Measurements from ENCODE around the gene GBP3. TPM values are rescaled to one million over a fixed set of nuclear protein-coding genes. Genes with fewer than 3 reads are reported as not detected.

The GBP3 gene
- total and polyA plus RNA-seq, 2 of the 8 experiments (the other 6 are each of a cell fraction or from before 2014, with no cell fraction given): not detected

- POLR2A ChIA-PET (ENCODE audit: partially characterized antibody): no interaction called here
- H3K36me3 ChIP-seq (ENCODE audit: control insufficient read depth in 2 of 4, insufficient read depth in 4 of 4, low read length in 3 of 4): no peaks in the 10 kb centered on the region
These were observed 17.6 kb upstream of the GBP3 start for GRCh38 chr1:89040315-89040626.

More at GRCh38 chr1:89040315-89040626, 17.6 kb upstream of the GBP3 start:
- H2BK20ac ChIP-seq (ENCODE audit: low read length): no peak overlapping the region
- no peak overlapping the region for H2BK12ac ChIP-seq (ENCODE audit: low read depth, low read length)
- no peak overlapping the region for H2BK5ac ChIP-seq (ENCODE audit: low read depth, low read length)
- H3K4me1 ChIP-seq (replicated peaks in 1 of 4; ENCODE audit: control insufficient read depth in 3 of 4, insufficient read depth in 4 of 4, low read length in 3 of 4): no peaks in the 10 kb centered on the region
- no peak overlapping the region for H4K91ac ChIP-seq (replicated peaks; ENCODE audit: insufficient read length, low read length)
- no peaks in the 10 kb centered on the region for H3K79me2 ChIP-seq (ENCODE audit: control insufficient read depth in 1 of 2, insufficient read depth in 2 of 2, low read length in 2 of 2)
- H3K14ac ChIP-seq (ENCODE audit: insufficient read length): no peak overlapping the region
- no peak overlapping the region for H4K8ac ChIP-seq (ENCODE audit: extremely low read depth, insufficient read depth, low read length)
- H4K5ac ChIP-seq (ENCODE audit: insufficient read length, low read depth, low read length): no peak overlapping the region
- no peak overlapping the region for H3K4ac ChIP-seq (replicated peaks; ENCODE audit: insufficient read length, low read depth, low read length)
- no peak overlapping the region for H3K18ac ChIP-seq (ENCODE audit: extremely low read depth, low read length)
- H3K4me2 ChIP-seq (ENCODE audit: insufficient read depth in 1 of 2, low read depth in 2 of 2, low read length in 2 of 2): no peak overlapping the region
- no peak for FAIRE-seq
- DNase-seq (ENCODE audit: low read depth in 1 of 2, low spot score in 2 of 2): no peak
- no peak overlapping the region for H2AFZ ChIP-seq (ENCODE audit: low read length)
- no peak overlapping the region for H2BK15ac ChIP-seq (ENCODE audit: low read length)
- no peak overlapping the region for H2BK120ac ChIP-seq (replicated peaks; ENCODE audit: low read depth, low read length)
- CTCF ChIA-PET (ENCODE audit: partially characterized antibody): no interaction called here
- no peaks in the 10 kb centered on the region for H3K27me3 ChIP-seq (replicated peaks in 1 of 4; ENCODE audit: control insufficient read depth in 3 of 4, extremely low read depth in 1 of 4, insufficient read depth in 3 of 4, low read length in 3 of 4)
- H3K23ac ChIP-seq (ENCODE audit: insufficient read length): no peak overlapping the region
- no peak overlapping the region for H3K27ac ChIP-seq (ENCODE audit: low read depth, low read length)
- no peaks in the 10 kb centered on the region for H4K20me1 ChIP-seq (replicated peaks in 1 of 2; ENCODE audit: control insufficient read depth in 1 of 2, insufficient read depth in 2 of 2, low read length in 2 of 2)
- no peak overlapping the region for H3K56ac ChIP-seq (replicated peaks; ENCODE audit: insufficient read length, low read depth, low read length)
- H2AK5ac ChIP-seq (ENCODE audit: low read depth, low read length): no peak overlapping the region
- no peak overlapping the region for H3K4me3 ChIP-seq (ENCODE audit: extremely low read depth in 1 of 4, insufficient read depth in 2 of 4, low read depth in 3 of 4, low read length in 4 of 4)
- TF ChIP-seq ZNF274 (IDR thresholded peaks at IDR 0.05; ENCODE audit: borderline replicate concordance, extremely low read depth, low read length) (no peak), KDM1A (IDR thresholded peaks at IDR 0.05; ENCODE audit: borderline replicate concordance, low read length) (no peak), JUND (IDR thresholded peaks at IDR 0.05; ENCODE audit: low read length) (no peak), CEBPB (IDR thresholded peaks at IDR 0.05; ENCODE audit: low read depth, low read length) (no peak), MAFK (IDR thresholded peaks at IDR 0.05; ENCODE audit: low read depth, low read length) (no peak), CREB1 (IDR thresholded peaks at IDR 0.05) (no peak), EZH2 (IDR thresholded peaks at IDR 0.05; ENCODE audit: low read depth, low read length, severe bottlenecking) (no peak), SAP30 (IDR thresholded peaks at IDR 0.05; ENCODE audit: insufficient read depth, insufficient replicate concordance, low read length) (no peak), HDAC2 (IDR thresholded peaks at IDR 0.05; ENCODE audit: borderline replicate concordance in 1 of 2, low read depth in 2 of 2, low read length in 2 of 2) (no peak), CBX5 (IDR thresholded peaks at IDR 0.05; ENCODE audit: low read depth, low read length) (no peak), CHD1 (IDR thresholded peaks at IDR 0.05; ENCODE audit: low read depth, low read length) (no peak), SUZ12 (IDR thresholded peaks at IDR 0.05; ENCODE audit: low read length) (no peak), EGR1 (IDR thresholded peaks at IDR 0.05; ENCODE audit: borderline replicate concordance, low read depth, low read length) (no peak)
- TF ChIP-seq, protein P1, sequence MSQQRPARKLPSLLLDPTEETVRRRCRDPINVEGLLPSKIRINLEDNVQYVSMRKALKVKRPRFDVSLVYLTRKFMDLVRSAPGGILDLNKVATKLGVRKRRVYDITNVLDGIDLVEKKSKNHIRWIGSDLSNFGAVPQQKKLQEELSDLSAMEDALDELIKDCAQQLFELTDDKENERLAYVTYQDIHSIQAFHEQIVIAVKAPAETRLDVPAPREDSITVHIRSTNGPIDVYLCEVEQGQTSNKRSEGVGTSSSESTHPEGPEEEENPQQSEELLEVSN (IDR thresholded peaks at IDR 0.05): no peak
- TF ChIP-seq, protein P2, sequence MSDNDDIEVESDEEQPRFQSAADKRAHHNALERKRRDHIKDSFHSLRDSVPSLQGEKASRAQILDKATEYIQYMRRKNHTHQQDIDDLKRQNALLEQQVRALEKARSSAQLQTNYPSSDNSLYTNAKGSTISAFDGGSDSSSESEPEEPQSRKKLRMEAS (IDR thresholded peaks at IDR 0.05): no peak
- H3K9me3 ChIP-seq (ENCODE audit: insufficient read depth in 2 of 2, low read depth in 1 of 2, low read length in 1 of 2): peaks cover 8 to 14% of the 10 kb centered on the region in 2 experiments; a peak in 3 of 4 replicates
- 0 out of 2 replicates have a peak, but pooled peaks cover 3% of the 10 kb centered on the region for H3K23me2 ChIP-seq (ENCODE audit: low read depth, low read length)
- H3K9ac ChIP-seq (replicated peaks in 1 of 4; ENCODE audit: extremely low read depth in 1 of 4, low read depth in 3 of 4, low read length in 3 of 4): no peak overlapping the region
- H3K79me1 ChIP-seq (ENCODE audit: low read depth, low read length): no peaks in the 10 kb centered on the region
- 72% methylated on average over 1 of the region's 1 CpG; no CpG with 5 or more reads in 1 of the 2 experiments for WGBS, 2 experiments (ENCODE audit: extremely low coverage in 1 of 2, insufficient coverage in 1 of 2, insufficient read length in 1 of 2, insufficient replicate concordance in 2 of 2, low coverage in 1 of 2, low lambda C conversion rate in 2 of 2, missing lambda C conversion rate in 1 of 2)
